Testis (tissue), 2 donors: ENCODE results near the gene NLGN2.

Experiments used
- POLR2A ChIP-seq: fragments of 450-650 bp; IDR thresholded peaks from one replicate; pipeline ENCODE4 v1.6.1; 2017; ENCODE audit warnings: antibody characterized with exemption, mild to moderate bottlenecking, moderate library complexity
- TF ChIP-seq, protein P1 (sequence below), 3 experiments: fragments of 450-650 bp in 2 of 3; fragments of 200-600 bp in 1 of 3; sonication (generic) in 1 of 3; IDR thresholded peaks; one replicate each; pipeline ENCODE4 v1.5.1; 2016 to 2019; ENCODE audit warnings: antibody characterized with exemption in 3 of 3, mild to moderate bottlenecking in 2 of 3, moderate library complexity in 1 of 3

DNA sequence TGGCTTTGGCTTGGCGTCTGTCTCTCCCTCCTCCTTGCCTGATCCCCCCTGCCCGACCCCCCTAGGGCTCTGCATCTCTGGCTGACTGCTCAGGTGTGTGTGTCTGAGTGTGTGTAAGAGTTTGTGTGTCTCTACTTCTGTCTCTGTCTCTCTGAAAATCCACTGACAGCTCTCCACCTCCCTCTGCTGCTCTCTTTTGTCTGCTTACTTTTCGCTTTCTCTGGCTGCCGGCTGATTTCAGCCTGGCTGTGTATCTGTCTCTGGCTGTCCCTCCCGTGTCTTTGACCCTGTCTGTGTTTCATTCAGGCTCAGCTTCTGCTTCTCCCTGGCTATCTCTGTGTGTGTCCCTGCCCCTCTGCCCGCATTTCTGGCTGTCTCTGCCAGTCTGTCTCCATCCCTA is 8.7 kb downstream of the NLGN2 start:
- TF ChIP-seq, protein P1, sequence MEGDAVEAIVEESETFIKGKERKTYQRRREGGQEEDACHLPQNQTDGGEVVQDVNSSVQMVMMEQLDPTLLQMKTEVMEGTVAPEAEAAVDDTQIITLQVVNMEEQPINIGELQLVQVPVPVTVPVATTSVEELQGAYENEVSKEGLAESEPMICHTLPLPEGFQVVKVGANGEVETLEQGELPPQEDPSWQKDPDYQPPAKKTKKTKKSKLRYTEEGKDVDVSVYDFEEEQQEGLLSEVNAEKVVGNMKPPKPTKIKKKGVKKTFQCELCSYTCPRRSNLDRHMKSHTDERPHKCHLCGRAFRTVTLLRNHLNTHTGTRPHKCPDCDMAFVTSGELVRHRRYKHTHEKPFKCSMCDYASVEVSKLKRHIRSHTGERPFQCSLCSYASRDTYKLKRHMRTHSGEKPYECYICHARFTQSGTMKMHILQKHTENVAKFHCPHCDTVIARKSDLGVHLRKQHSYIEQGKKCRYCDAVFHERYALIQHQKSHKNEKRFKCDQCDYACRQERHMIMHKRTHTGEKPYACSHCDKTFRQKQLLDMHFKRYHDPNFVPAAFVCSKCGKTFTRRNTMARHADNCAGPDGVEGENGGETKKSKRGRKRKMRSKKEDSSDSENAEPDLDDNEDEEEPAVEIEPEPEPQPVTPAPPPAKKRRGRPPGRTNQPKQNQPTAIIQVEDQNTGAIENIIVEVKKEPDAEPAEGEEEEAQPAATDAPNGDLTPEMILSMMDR (IDR thresholded peaks at IDR 0.05), result no peak
- no peak for TF ChIP-seq POLR2A
